ENCODE results near the gene TBC1D17. TPM values are rescaled to one million over a fixed set of nuclear protein-coding genes. Genes with fewer than 3 reads are reported as not detected.

Gene TBC1D17
- total RNA-seq, 2 donors from 2014 or later, result 27.9 to 31.7 TPM

GRCh38 chr19:49848938-49849337 lies 28.6 kb upstream of the TBC1D17 start:
- H3K27ac ChIP-seq, result no peak overlapping the region
- no peaks in the 10 kb centered on the region for H3K36me3 ChIP-seq
- DNase-seq (ENCODE audit: low spot score) (no peak), ATAC-seq (ENCODE audit: insufficient number of reproducible peaks, low FRiP score, low read depth) (no peak)
- H3K9me3 ChIP-seq, result no peaks in the 10 kb centered on the region
- H3K4me3 ChIP-seq, result no peak overlapping the region
- H3K4me1 ChIP-seq (ENCODE audit: control insufficient read depth in 1 of 2, low read depth in 2 of 2), result peaks cover 10 to 27% of the 10 kb centered on the region in 2 donors
- no peaks in the 10 kb centered on the region for H3K27me3 ChIP-seq (replicated peaks; ENCODE audit: insufficient read depth)
- no peak for TF ChIP-seq CTCF (IDR thresholded peaks at IDR 0.05)

GRCh38 chr19:49849433-49850220 lies 27.9 kb upstream of the TBC1D17 start:
- Histone ChIP-seq H3K27ac (peak overlapping the region; percentile 94 to 97), H3K27me3 (replicated peaks; ENCODE audit: insufficient read depth) (no peaks in the 10 kb centered on the region), H3K9me3 (no peaks in the 10 kb centered on the region), H3K4me1 (ENCODE audit: control insufficient read depth in 1 of 2, low read depth in 2 of 2) (peaks cover 10 to 32% of the 10 kb centered on the region in 2 donors), H3K36me3 (no peaks in the 10 kb centered on the region), H3K4me3 (peak overlapping the region; percentile 86)
- DNase-seq (ENCODE audit: low spot score) (no peak), ATAC-seq (ENCODE audit: insufficient number of reproducible peaks, low FRiP score, low read depth) (no peak)
- TF ChIP-seq CTCF (IDR thresholded peaks at IDR 0.05), result no peak

GRCh38 chr19:49850221-49850486 lies 27.3 kb upstream of the TBC1D17 start:
- Histone ChIP-seq H3K27ac (peak overlapping the region; percentile 94 to 97), H3K27me3 (replicated peaks; ENCODE audit: insufficient read depth) (no peaks in the 10 kb centered on the region), H3K4me1 (ENCODE audit: control insufficient read depth in 1 of 2, low read depth in 2 of 2) (peaks cover 10 to 32% of the 10 kb centered on the region in 2 donors), H3K36me3 (peaks cover 4% of the 10 kb centered on the region), H3K9me3 (no peaks in the 10 kb centered on the region), H3K4me3 (peak overlapping the region; percentile 86)
- DNase-seq (ENCODE audit: low spot score) (no peak), ATAC-seq (ENCODE audit: insufficient number of reproducible peaks, low FRiP score, low read depth) (no peak)
- no peak for TF ChIP-seq CTCF (IDR thresholded peaks at IDR 0.05)

GRCh38 chr19:49850487-49851342 lies 26.8 kb upstream of the TBC1D17 start, which contains the start of gene PTOV1:
Gene PTOV1 (plus strand): TSS chr19:49851159.
- peak; percentile 64 for DNase-seq (ENCODE audit: low spot score)
- H3K4me1 ChIP-seq (ENCODE audit: control insufficient read depth in 1 of 2, low read depth in 2 of 2), result peaks cover 10 to 32% of the 10 kb centered on the region in 2 donors
- no peaks in the 10 kb centered on the region for H3K9me3 ChIP-seq
- no peaks in the 10 kb centered on the region for H3K27me3 ChIP-seq (replicated peaks; ENCODE audit: insufficient read depth)
- ATAC-seq (ENCODE audit: insufficient number of reproducible peaks, low FRiP score, low read depth), result peak; percentile 89
- no peak for TF ChIP-seq CTCF (IDR thresholded peaks at IDR 0.05)
- peak within 1 kb of the TSS; percentile 86 for H3K4me3 ChIP-seq
- H3K27ac ChIP-seq, result peak within 1 kb of the TSS; percentile 94 to 97
- H3K36me3 ChIP-seq, result peaks cover 5% of the 10 kb centered on the region

Data from thoracic aorta (tissue), 2 donors.